ENCODE data around the gene JAZF1.

JAZF1 gene

GRCh38 chr7:28067171-28067570, 113.4 kb downstream of the JAZF1 start:
- Histone ChIP-seq H3K4me3 (ENCODE audit: insufficient read length, low read depth) (no peak overlapping the region), H3K27me3 (ENCODE audit: insufficient read depth, insufficient read length) (no peaks in the 10 kb centered on the region), H3K4me1 (ENCODE audit: insufficient read depth, insufficient read length) (no peaks in the 10 kb centered on the region), H3K9ac (ENCODE audit: insufficient read length, low read depth) (no peak overlapping the region), H3K9me3 (ENCODE audit: insufficient read depth, low read length) (no peaks in the 10 kb centered on the region), H3K36me3 (ENCODE audit: insufficient read depth, insufficient read length, low read length) (no peaks in the 10 kb centered on the region)
- no peak for TF ChIP-seq YY1 (IDR thresholded peaks at IDR 0.05; ENCODE audit: insufficient read depth, insufficient read length)
- TF ChIP-seq SUZ12 (IDR thresholded peaks at IDR 0.05; ENCODE audit: extremely low read depth, insufficient read depth, insufficient read length): no peak
- TF ChIP-seq ZNF274 (IDR thresholded peaks at IDR 0.05; ENCODE audit: low read depth, low read length): no peak
- DNase-seq (ENCODE audit: low read depth, low spot score): no peak

GRCh38 chr7:28065721-28066285, 114.8 kb downstream of the JAZF1 start:
- H3K9me3 ChIP-seq (ENCODE audit: insufficient read depth, low read length): no peaks in the 10 kb centered on the region
- H3K27me3 ChIP-seq (ENCODE audit: insufficient read depth, insufficient read length): no peaks in the 10 kb centered on the region
- H3K4me1 ChIP-seq (ENCODE audit: insufficient read depth, insufficient read length): no peaks in the 10 kb centered on the region
- H3K9ac ChIP-seq (ENCODE audit: insufficient read length, low read depth): no peak overlapping the region
- no peak overlapping the region for H3K4me3 ChIP-seq (ENCODE audit: insufficient read length, low read depth)
- no peak for DNase-seq (ENCODE audit: low read depth, low spot score)
- no peaks in the 10 kb centered on the region for H3K36me3 ChIP-seq (ENCODE audit: insufficient read depth, insufficient read length, low read length)
- TF ChIP-seq YY1 (IDR thresholded peaks at IDR 0.05; ENCODE audit: insufficient read depth, insufficient read length) (no peak), SUZ12 (IDR thresholded peaks at IDR 0.05; ENCODE audit: extremely low read depth, insufficient read depth, insufficient read length) (no peak), ZNF274 (IDR thresholded peaks at IDR 0.05; ENCODE audit: low read depth, low read length) (no peak)

GRCh38 chr7:28065308-28065707, 115.3 kb downstream of the JAZF1 start:
- H3K4me1 ChIP-seq (ENCODE audit: insufficient read depth, insufficient read length): no peaks in the 10 kb centered on the region
- no peaks in the 10 kb centered on the region for H3K36me3 ChIP-seq (ENCODE audit: insufficient read depth, insufficient read length, low read length)
- no peak overlapping the region for H3K9ac ChIP-seq (ENCODE audit: insufficient read length, low read depth)
- H3K9me3 ChIP-seq (ENCODE audit: insufficient read depth, low read length): no peaks in the 10 kb centered on the region
- H3K27me3 ChIP-seq (ENCODE audit: insufficient read depth, insufficient read length): no peaks in the 10 kb centered on the region
- TF ChIP-seq YY1 (IDR thresholded peaks at IDR 0.05; ENCODE audit: insufficient read depth, insufficient read length) (no peak), SUZ12 (IDR thresholded peaks at IDR 0.05; ENCODE audit: extremely low read depth, insufficient read depth, insufficient read length) (no peak), ZNF274 (IDR thresholded peaks at IDR 0.05; ENCODE audit: low read depth, low read length) (no peak)
- H3K4me3 ChIP-seq (ENCODE audit: insufficient read length, low read depth): no peak overlapping the region
- DNase-seq (ENCODE audit: low read depth, low spot score): no peak

- Histone ChIP-seq H3K9ac (ENCODE audit: insufficient read length, low read depth) (no peak overlapping the region), H3K9me3 (ENCODE audit: insufficient read depth, low read length) (no peaks in the 10 kb centered on the region), H3K36me3 (ENCODE audit: insufficient read depth, insufficient read length, low read length) (no peaks in the 10 kb centered on the region), H3K4me3 (ENCODE audit: insufficient read length, low read depth) (no peak overlapping the region), H3K4me1 (ENCODE audit: insufficient read depth, insufficient read length) (no peaks in the 10 kb centered on the region), H3K27me3 (ENCODE audit: insufficient read depth, insufficient read length) (no peaks in the 10 kb centered on the region)
- DNase-seq (ENCODE audit: low read depth, low spot score): no peak
- TF ChIP-seq SUZ12 (IDR thresholded peaks at IDR 0.05; ENCODE audit: extremely low read depth, insufficient read depth, insufficient read length) (no peak), ZNF274 (IDR thresholded peaks at IDR 0.05; ENCODE audit: low read depth, low read length) (no peak), YY1 (IDR thresholded peaks at IDR 0.05; ENCODE audit: insufficient read depth, insufficient read length) (no peak)
Measured at GRCh38 chr7:28064437-28064836, 116.2 kb downstream of the JAZF1 start.

- Histone ChIP-seq H3K9ac (ENCODE audit: insufficient read length, low read depth) (no peak overlapping the region), H3K27me3 (ENCODE audit: insufficient read depth, insufficient read length) (no peaks in the 10 kb centered on the region), H3K4me1 (ENCODE audit: insufficient read depth, insufficient read length) (no peaks in the 10 kb centered on the region), H3K9me3 (ENCODE audit: insufficient read depth, low read length) (no peaks in the 10 kb centered on the region), H3K4me3 (ENCODE audit: insufficient read length, low read depth) (no peak overlapping the region), H3K36me3 (ENCODE audit: insufficient read depth, insufficient read length, low read length) (no peaks in the 10 kb centered on the region)
- peak; percentile 79 for DNase-seq (ENCODE audit: low read depth, low spot score)
- TF ChIP-seq YY1 (IDR thresholded peaks at IDR 0.05; ENCODE audit: insufficient read depth, insufficient read length) (no peak), SUZ12 (IDR thresholded peaks at IDR 0.05; ENCODE audit: extremely low read depth, insufficient read depth, insufficient read length) (no peak), ZNF274 (IDR thresholded peaks at IDR 0.05; ENCODE audit: low read depth, low read length) (no peak)
Measured at GRCh38 chr7:28062197-28062991, 118.2 kb downstream of the JAZF1 start.

DNA sequence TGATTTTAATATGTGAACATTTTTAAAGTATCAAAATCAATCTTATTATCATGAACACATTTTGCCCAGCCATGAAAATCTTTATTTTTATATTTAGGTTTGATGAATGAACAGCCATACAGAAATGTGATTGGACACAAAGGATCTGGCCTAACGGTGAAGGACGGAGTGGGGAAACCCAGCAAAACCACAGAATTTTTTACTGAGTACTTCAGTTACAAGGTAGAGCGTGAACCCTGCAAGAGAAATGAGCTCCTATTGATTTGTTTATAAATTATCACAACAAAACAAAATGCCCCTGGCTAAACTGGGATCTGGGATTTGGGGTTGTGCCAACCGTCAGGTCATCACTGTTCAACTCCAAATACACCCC, 118.8 kb downstream of the JAZF1 start:
- no peaks in the 10 kb centered on the region for H3K9me3 ChIP-seq (ENCODE audit: insufficient read depth, low read length)
- no peaks in the 10 kb centered on the region for H3K36me3 ChIP-seq (ENCODE audit: insufficient read depth, insufficient read length, low read length)
- H3K27me3 ChIP-seq (ENCODE audit: insufficient read depth, insufficient read length): no peaks in the 10 kb centered on the region
- TF ChIP-seq YY1 (IDR thresholded peaks at IDR 0.05; ENCODE audit: insufficient read depth, insufficient read length) (no peak), SUZ12 (IDR thresholded peaks at IDR 0.05; ENCODE audit: extremely low read depth, insufficient read depth, insufficient read length) (no peak), ZNF274 (IDR thresholded peaks at IDR 0.05; ENCODE audit: low read depth, low read length) (no peak)
- no peak overlapping the region for H3K9ac ChIP-seq (ENCODE audit: insufficient read length, low read depth)
- DNase-seq (ENCODE audit: low read depth, low spot score): no peak
- H3K4me3 ChIP-seq (ENCODE audit: insufficient read length, low read depth): no peak overlapping the region
- no peaks in the 10 kb centered on the region for H3K4me1 ChIP-seq (ENCODE audit: insufficient read depth, insufficient read length)

- no peak for DNase-seq (ENCODE audit: low read depth, low spot score)
- Histone ChIP-seq H3K36me3 (ENCODE audit: insufficient read depth, insufficient read length, low read length) (no peaks in the 10 kb centered on the region), H3K4me1 (ENCODE audit: insufficient read depth, insufficient read length) (no peaks in the 10 kb centered on the region), H3K27me3 (ENCODE audit: insufficient read depth, insufficient read length) (no peaks in the 10 kb centered on the region), H3K9ac (ENCODE audit: insufficient read length, low read depth) (no peak overlapping the region), H3K4me3 (ENCODE audit: insufficient read length, low read depth) (no peak overlapping the region), H3K9me3 (ENCODE audit: insufficient read depth, low read length) (no peaks in the 10 kb centered on the region)
- no peak for TF ChIP-seq YY1 (IDR thresholded peaks at IDR 0.05; ENCODE audit: insufficient read depth, insufficient read length)
- no peak for TF ChIP-seq SUZ12 (IDR thresholded peaks at IDR 0.05; ENCODE audit: extremely low read depth, insufficient read depth, insufficient read length)
- no peak for TF ChIP-seq ZNF274 (IDR thresholded peaks at IDR 0.05; ENCODE audit: low read depth, low read length)
Measured at GRCh38 chr7:28060371-28060950, 120.1 kb downstream of the JAZF1 start.
